Measurements from ENCODE around the gene LYRM1.

Gene LYRM1

DNA sequence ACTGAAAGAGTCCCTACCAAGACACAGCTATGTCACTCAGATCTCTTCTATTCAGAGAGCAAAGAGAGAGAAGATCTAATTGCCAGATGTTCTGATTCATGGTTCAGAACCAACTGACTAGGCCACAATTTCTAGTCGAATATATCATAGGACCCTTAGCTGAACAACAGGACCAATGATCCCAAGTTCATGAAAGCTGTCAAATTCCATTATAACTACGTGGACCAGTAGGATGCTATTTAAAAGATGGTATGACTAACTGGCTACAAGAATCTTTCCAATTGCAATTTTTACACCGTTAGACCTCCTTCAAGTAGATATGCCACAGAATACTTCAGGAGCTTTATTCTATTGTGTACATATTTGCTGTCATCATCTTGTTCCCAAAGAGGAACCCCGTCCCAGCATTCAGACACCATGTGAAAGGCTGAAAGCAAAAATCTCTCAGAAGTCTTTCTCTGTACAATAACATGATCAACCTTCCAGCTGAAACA, 26.4 kb upstream of the LYRM1 start:
- TF ChIP-seq, protein P1, sequence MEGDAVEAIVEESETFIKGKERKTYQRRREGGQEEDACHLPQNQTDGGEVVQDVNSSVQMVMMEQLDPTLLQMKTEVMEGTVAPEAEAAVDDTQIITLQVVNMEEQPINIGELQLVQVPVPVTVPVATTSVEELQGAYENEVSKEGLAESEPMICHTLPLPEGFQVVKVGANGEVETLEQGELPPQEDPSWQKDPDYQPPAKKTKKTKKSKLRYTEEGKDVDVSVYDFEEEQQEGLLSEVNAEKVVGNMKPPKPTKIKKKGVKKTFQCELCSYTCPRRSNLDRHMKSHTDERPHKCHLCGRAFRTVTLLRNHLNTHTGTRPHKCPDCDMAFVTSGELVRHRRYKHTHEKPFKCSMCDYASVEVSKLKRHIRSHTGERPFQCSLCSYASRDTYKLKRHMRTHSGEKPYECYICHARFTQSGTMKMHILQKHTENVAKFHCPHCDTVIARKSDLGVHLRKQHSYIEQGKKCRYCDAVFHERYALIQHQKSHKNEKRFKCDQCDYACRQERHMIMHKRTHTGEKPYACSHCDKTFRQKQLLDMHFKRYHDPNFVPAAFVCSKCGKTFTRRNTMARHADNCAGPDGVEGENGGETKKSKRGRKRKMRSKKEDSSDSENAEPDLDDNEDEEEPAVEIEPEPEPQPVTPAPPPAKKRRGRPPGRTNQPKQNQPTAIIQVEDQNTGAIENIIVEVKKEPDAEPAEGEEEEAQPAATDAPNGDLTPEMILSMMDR (conservative IDR thresholded peaks at IDR 0.05), result no peak
- H3K27ac ChIP-seq, result peak overlapping the region; percentile 71

DNA sequence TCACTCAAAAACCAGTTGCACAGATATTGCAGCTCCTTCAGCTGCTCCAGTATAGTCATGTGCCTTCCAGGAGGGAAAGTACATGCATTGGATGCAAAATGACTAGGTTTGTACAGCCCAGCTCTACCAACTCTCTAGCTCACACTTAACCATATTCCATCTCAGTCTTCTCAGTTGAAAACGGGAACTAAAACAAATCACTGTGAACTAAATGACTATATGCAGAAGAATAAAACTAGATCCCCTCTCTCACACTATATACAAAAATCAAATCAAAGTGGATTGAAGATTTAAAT, 25.3 kb upstream of the LYRM1 start:
- H3K27ac ChIP-seq, result peak overlapping the region; percentile 71
- TF ChIP-seq, protein P1 (conservative IDR thresholded peaks at IDR 0.05), result no peak

DNA sequence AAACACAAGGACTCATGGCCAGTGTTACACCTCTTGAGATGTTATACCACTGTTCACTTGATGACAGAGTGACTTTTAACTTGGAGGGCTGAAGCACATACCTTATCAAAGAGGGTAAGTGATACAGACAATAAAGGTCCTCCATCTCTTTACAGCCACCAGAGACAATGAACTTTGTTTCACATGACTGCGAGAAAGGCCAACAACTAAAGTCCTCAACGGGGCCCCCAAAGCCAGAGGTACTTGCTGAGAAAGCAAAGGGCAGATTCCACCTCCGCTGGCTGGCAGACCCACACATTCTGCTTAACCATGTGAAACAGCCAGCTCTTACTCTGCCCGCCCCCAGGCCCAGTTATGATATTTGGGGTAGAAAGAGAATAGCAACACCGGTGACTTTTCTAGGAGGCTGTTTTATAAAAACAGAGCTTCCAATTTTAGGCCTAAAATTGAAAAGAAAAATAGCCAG, 21.9 kb upstream of the LYRM1 start:
- no peak overlapping the region for H3K27ac ChIP-seq
- TF ChIP-seq, protein P1 (conservative IDR thresholded peaks at IDR 0.05), result no peak

- no peak overlapping the region for H3K27ac ChIP-seq
- TF ChIP-seq, protein P1 (conservative IDR thresholded peaks at IDR 0.05), result no peak
These were observed 21.2 kb upstream of the LYRM1 start for GRCh38 chr16:20879175-20880040.

DNA sequence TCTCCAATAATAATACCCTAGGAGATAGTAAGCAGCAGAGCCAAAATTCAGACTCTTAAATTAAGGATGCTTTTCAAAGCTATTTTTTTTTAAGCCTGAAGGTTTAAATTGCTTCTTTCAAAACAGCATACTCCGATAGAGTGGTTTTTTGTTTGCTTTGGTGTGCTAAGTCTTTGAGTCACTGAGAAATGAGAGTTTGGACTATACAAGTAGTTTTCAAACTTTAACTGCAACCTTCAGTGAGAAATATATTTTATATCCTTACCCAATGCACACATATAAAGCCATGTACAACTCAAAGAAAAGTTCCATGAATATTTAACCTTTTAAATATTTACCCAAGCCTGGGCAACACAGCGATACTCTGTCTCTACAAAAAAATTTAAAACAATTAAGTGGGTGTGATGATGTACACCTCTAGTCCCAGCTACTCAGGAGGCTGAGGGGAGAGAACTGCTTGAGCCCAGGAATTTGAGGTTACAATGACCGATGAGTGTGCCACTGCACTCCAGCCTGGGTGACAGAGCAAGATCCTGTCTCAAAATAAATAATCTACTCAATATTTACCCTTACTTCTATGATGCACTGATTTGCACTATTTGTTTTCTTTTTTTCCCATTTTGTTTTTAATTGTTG, 19.6 kb upstream of the LYRM1 start:
- TF ChIP-seq, protein P1 (conservative IDR thresholded peaks at IDR 0.05), result no peak
- no peak overlapping the region for H3K27ac ChIP-seq

GRCh38 chr16:20881503-20881878, 19.1 kb upstream of the LYRM1 start:
- no peak overlapping the region for H3K27ac ChIP-seq
- TF ChIP-seq, protein P1 (conservative IDR thresholded peaks at IDR 0.05), result no peak

DNA sequence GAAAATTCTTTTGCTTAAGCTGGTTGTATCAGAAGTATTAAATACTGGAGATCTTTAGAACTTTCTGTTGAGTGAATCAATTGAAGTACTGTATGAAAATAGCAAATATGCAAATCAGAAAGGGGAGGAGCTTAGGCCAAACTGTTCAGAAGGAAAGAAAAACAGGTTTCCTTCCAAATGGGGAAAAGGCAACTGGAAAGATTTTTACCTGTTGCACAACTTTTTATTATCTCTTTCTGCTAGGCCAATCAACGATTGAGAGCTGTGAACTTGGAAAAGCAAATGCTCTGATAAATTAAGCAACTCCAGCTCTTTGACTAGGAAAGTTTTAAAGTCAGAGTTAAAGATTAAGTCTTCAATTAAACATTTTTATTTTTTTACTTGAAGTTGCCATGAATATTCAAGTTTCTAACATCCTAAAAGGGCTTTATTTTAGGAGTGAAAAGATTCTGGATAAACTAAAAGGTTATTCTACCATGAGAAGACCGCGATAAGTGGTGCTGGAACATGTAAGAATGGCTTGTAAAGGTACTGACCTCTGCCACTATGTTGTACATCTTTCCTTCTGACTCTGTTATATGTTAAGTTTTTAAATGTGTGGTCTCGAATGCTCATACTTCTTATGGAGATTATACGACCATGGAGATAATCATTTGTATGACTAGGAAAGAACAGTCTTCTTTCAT, 16.9 kb upstream of the LYRM1 start:
- H3K27ac ChIP-seq, result no peak overlapping the region
- TF ChIP-seq, protein P1 (conservative IDR thresholded peaks at IDR 0.05), result no peak
